Middle frontal gyrus (tissue), 1 donor: Measurements from ENCODE around the gene RPRM.
"Not testable (repeated sequence)": the region's sequence is repeated elsewhere in the genome, so short reads cannot be mapped to it uniquely, and the experiment has no call there.

ENCODE experiments used
- DNase-seq: peaks from one replicate; pipeline ENCODE4 v3.0.0-alpha.2; 2015; ENCODE audit warnings: low spot score; ENCODE audit errors: extremely low spot score

RPRM gene

GRCh38 chr2:153461453-153461852 is 17.1 kb downstream of the RPRM start:
- DNase-seq, result no peak

- no peak for DNase-seq
These were observed 22.7 kb downstream of the RPRM start for GRCh38 chr2:153455861-153456260.

- DNase-seq, result no peak
These were observed 23.2 kb downstream of the RPRM start for GRCh38 chr2:153455403-153455802.

DNA sequence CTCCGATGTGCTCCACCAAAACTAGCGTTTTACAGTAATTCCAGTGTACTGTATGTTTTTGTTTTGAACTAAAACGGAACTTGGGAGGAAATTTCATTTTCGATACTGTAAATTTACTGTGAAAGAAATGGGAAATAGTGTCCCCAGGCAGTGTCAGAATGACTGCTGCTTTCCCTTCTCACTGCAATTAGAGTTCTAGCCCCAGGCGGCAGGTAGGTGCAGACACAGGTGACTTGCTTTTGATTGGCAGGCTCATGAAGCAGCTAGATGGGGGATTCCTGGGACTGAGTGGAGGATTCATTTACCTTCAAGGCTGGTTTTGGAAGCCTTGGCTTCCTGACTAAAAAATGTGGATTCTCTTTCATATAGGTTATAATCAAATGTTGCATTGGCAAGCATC is 27.0 kb downstream of the RPRM start:
- DNase-seq, result no peak

GRCh38 chr2:153443106-153443505 is 35.5 kb downstream of the RPRM start:
- no peak for DNase-seq

GRCh38 chr2:153442616-153443015 is 35.9 kb downstream of the RPRM start:
- not testable (repeated sequence) for DNase-seq

- DNase-seq, result not testable (repeated sequence)
These were observed 38.5 kb downstream of the RPRM start for GRCh38 chr2:153440090-153440489.

DNA sequence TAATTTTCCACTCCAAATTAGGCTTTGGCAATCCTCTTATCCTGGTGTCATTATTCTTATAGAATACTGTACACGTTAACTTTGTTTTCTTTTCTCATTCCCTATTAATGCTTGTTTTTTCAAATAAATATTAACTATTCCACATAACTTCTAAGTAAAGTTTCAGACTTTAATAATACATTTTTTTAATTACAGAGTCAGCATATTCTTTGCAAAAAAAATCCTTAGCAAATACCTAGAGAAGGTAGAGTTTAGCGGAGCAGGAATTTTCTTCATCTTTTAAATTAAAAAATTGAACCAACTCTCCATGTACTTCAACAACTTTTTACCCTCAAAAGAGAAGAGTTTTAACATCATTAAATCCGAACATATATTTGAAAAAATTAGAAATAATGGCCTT is 45.2 kb downstream of the RPRM start:
- no peak for DNase-seq

DNA sequence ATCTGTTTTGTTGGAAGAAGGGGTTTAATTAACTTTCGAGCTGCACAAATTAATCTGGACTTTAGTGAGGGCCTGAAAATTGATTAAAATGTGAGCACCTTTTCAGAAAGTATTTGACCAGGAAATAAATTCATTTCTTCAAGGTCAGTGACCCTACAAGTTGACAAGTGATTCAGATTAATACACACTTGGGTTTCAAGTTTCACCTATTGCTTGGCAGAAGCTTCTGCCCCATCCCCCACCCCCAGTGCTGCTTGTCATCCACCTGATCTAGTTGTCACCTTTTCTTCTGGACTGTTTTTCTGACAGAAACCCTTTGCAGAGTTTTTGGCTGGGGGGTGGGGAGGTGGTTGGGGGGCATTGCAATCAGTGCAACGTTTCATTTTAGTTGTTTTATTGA is 46.2 kb downstream of the RPRM start:
- no peak for DNase-seq

DNA sequence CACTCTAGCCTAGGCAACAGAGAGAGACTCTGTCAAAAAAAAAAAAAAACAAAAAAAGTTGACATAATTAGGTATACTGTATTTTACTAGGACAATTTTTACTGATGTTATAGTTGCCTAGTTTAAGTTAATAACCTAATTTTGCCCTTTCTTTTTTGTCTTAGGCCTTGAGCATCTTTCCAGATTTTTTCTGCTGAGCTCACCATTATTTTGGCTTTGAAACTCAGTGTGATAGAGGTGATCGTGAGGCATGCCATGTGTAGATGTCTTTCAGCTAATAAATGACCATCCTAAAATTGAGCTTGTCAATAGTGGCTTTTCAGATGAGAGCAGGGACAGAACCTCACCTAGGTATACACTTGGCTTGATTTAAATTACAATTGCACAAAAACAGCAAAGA is 47.4 kb downstream of the RPRM start:
- DNase-seq, result no peak
